Stimulated activated CD4-positive, alpha-beta T cell treated with anti-CD3 and anti-CD28 coated beads, TNF-alpha, amount 100 ng/mL, for 24 hours (primary cell): ENCODE measurements around the gene NCCRP1.

ENCODE experiments used
- DNase-seq, 3 experiments: peaks; one replicate each; pipeline ENCODE4 v3.0.0-alpha.2; 2020; ENCODE audit warnings: low read depth in 3 of 3

The NCCRP1 gene

DNA sequence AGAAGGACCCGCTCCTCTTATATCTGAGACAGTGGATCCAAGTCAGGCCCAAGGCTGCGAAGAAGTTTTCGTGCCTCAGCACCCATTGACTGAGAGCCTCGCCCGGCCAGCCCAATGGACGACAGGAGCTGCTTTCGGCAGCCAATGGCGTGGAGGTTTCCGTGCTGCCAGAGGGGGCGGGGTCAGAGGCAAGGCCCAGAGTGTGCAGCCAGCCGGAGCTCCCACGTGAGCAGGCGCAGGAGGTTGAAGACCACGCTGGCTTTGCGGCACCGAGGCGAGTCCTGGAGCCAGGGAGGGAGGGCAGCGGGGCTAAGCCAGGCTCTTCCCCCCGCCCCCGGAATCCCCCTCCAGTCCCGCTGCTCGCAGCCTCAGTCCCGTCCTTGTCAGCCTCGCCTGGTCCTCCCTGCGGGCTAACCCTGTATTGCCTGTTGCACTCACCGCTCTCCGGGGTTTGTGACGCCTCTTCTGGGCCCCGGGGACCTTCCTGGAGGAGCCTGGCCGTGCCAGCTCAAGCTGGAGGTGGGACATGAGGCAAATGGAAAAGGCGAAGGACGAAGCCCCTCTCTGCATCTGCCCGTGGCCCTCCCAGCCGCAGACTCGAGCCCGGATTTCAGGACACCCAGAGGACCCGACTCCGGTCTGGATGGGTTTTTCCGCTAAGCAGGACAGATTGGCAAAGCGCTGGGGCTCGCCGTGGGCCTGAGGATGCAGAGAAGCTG is 50.3 kb downstream of the NCCRP1 start:
- DNase-seq, result peak in 1 of 3 experiments; percentile 46

GRCh38 chr19:39247701-39248664 is 51.2 kb downstream of the NCCRP1 start:
- DNase-seq, result peak in 1 of 3 experiments; percentile 3

GRCh38 chr19:39248806-39249205 is 52.0 kb downstream of the NCCRP1 start, which contains the start of gene IFNL4:
TSS of gene IFNL4 (minus strand) at chr19:39248856.
- no peak for DNase-seq

- DNase-seq, result no peak
Observed at GRCh38 chr19:39251081-39251480, 54.3 kb downstream of the NCCRP1 start.
